Measurements from ENCODE around the gene TIGD6.

DNA sequence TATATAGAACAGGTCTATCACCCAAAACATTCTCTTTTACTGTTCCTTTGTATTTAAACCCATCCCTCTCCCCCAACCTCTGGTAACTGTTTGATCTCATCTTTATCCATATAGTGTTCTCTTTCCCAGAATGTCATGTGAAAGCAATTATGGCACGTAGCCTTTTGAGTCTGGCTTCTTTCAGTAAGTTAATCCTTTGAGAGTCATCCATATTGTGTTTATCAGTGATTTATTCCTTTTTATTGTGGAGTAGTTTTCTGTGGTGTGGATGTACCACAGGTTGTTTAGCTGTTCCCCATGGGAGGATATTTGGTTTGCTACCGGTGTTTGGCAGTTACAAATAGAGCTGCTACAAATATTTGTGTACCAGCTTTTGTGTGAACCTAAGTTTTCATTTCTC is 38.1 kb upstream of the TIGD6 start:
- TF ChIP-seq GATA3 (IDR thresholded peaks at IDR 0.05; ENCODE audit: low read depth, low read length) (no peak), GATA2 (IDR thresholded peaks at IDR 0.05; ENCODE audit: low read depth, low read length) (no peak)
